K562 (cell line): ENCODE measurements around the gene ENTPD6. TPM values are rescaled to one million over a fixed set of nuclear protein-coding genes. Genes with fewer than 3 reads are reported as not detected.

ENCODE experiments used
- ELK1 ChIP-seq: sonication (generic); formaldehyde crosslinking; IDR thresholded peaks from 2 replicates; pipeline ENCODE4 v1.8.1; 2022; ENCODE audit warnings: missing genetic modification reagents
- EP400 ChIP-seq: fragments of 450-650 bp; IDR thresholded peaks from 2 replicates; pipeline ENCODE4 v1.6.1; 2017; ENCODE audit warnings: antibody characterized with exemption, mild to moderate bottlenecking, moderate library complexity
- ESRRA ChIP-seq: fragments of 450-650 bp; IDR thresholded peaks from 2 replicates; pipeline ENCODE4 v1.6.1; 2014; ENCODE audit warnings: low read depth, mild to moderate bottlenecking, moderate library complexity, borderline replicate concordance
- ETS1 ChIP-seq: conservative IDR thresholded peaks from 2 replicates; pipeline ENCODE4 v1.6.1; 2011; ENCODE audit warnings: low read depth, mild to moderate bottlenecking, low read length; ENCODE audit not compliant: control insufficient read depth
- ETV6 ChIP-seq, 3 experiments: fragments of 150-350 bp in 1 of 3; sonication (generic) in 1 of 3; formaldehyde crosslinking in 1 of 3; IDR thresholded peaks; 2 replicates each; pipeline versions ENCODE4 v1.6.1 to v1.8.0; 2014 to 2022; ENCODE audit warnings: borderline replicate concordance in 2 of 3, low read depth in 2 of 3, antibody characterized with exemption in 1 of 3, low read length in 1 of 3, mild to moderate bottlenecking in 1 of 3, missing genetic modification reagents in 1 of 3
- GTF2A2 ChIP-seq: IDR thresholded peaks from 2 replicates; pipeline ENCODE4 v1.6.1; 2016; ENCODE audit warnings: mild to moderate bottlenecking, missing genetic modification characterization, missing compliant biosample characterization
- GTF2F1 ChIP-seq: IDR thresholded peaks from 2 replicates; pipeline ENCODE4 v1.6.1; 2011; ENCODE audit warnings: low read depth, low read length, improper control_type of control experiment
- SRSF7 ChIP-seq: fragments of 200-400 bp; formaldehyde crosslinking; optimal IDR thresholded peaks from 2 replicates; pipeline ENCODE3; 2017; ENCODE audit warnings: mild to moderate bottlenecking, low read depth, low read length
- ZNF197 ChIP-seq: fragments of 200-800 bp; sonication (Bioruptor generic); IDR thresholded peaks from 2 replicates; pipeline ENCODE4 v1.6.1; 2016; ENCODE audit warnings: low read depth, missing genetic modification characterization, missing compliant biosample characterization
- ZNF318 ChIP-seq, 2 experiments: fragments of 450-650 bp; IDR thresholded peaks; 2 replicates each; pipeline ENCODE4 v1.6.1; 2016; ENCODE audit warnings: mild to moderate bottlenecking in 2 of 2, borderline replicate concordance in 1 of 2, low read depth in 1 of 2, moderate library complexity in 1 of 2
- polyA plus RNA-seq, 8 experiments: library from polyadenylated mRNA; depleted of rRNA in 4 of 8; stranded (reverse) in 5 of 8; unstranded in 3 of 8; fragments of >200 nt; fragmentation: Nextera tagmentation in 2 of 8; fragmentation: Illumina TruSeq in 1 of 8; extraction: Ambion mirVana in 2 of 8; extraction: Trizol in 1 of 8; gene quantifications; 2 replicates each; pipeline versions ENCODE4 v1.2.1 to v1.2.3, GENCODE V29; 2011 to 2014; ENCODE audit warnings: inconsistent platforms in 1 of 8, missing spikeins in 1 of 8
- total RNA-seq, 7 experiments: library from RNA; depleted of rRNA in 6 of 7; stranded (reverse); fragments of >200 nt in 6 of 7; fragmentation: Illumina TruSeq in 2 of 7; extraction: Trizol in 2 of 7; gene quantifications; 2 replicates each; pipeline versions ENCODE4 v1.2.1 to v1.2.3, GENCODE V29; 2011 to 2021; ENCODE audit warnings: low replicate concordance in 1 of 7

The ENTPD6 gene
- total and polyA plus RNA-seq, 9 of the 15 experiments (the other 6 are each of a cell fraction or from before 2014, with no cell fraction given) = 0.82 to 36.8 (median 22.4) TPM

- TF ChIP-seq ETS1 (no peak), EP400 (peak; percentile 54; the same call in 1 of the 2 replicates), SRSF7 (no peak), ZNF318 (IDR thresholded peaks at IDR 0.05; ENCODE audit: borderline replicate concordance in 1 of 2, low read depth in 1 of 2) (no peak), ZNF197 (CRISPR knock-in tag) (no peak), ETV6 (IDR thresholded peaks at IDR 0.05; ENCODE audit: borderline replicate concordance in 1 of 2, low read depth in 2 of 2, low read length in 1 of 2) (no peak), ETV6 (CRISPR knock-in tag; IDR thresholded peaks at IDR 0.05; ENCODE audit: borderline replicate concordance) (no peak), ESRRA (no peak; the same call in 1 of the 2 replicates), GTF2A2 (no peak), ELK1 (CRISPR knock-in tag) (no peak), GTF2F1 (no peak)
Observed at GRCh38 chr20:25223179-25223661, 27.7 kb downstream of the ENTPD6 start (continued).
